Fibroblast of mammary gland (primary cell): ENCODE measurements around the gene MCUR1.
"Not testable (repeated sequence)": the region's sequence is repeated elsewhere in the genome, so short reads cannot be mapped to it uniquely, and the experiment has no call there.

ENCODE experiments used
- DNase-seq: peaks from one replicate; pipeline ENCODE4 v3.0.0-alpha.2; 2010; ENCODE audit warnings: low read depth
- H3K4me3 ChIP-seq: 2 replicates; pipeline ENCODE4 v1.5.1; 2011; ENCODE audit warnings: low read depth, mild to moderate bottlenecking, low read length, moderate library complexity; ENCODE audit not compliant: control insufficient read depth
- CTCF ChIP-seq: conservative IDR thresholded peaks from 2 replicates; pipeline ENCODE4 v1.5.1; 2011; ENCODE audit warnings: low read depth, low read length, inconsistent platforms; ENCODE audit not compliant: control insufficient read depth, insufficient read depth

Gene MCUR1

GRCh38 chr6:13836170-13836569, 21.8 kb upstream of the MCUR1 start:
- H3K4me3 ChIP-seq = no peak overlapping the region
- TF ChIP-seq CTCF = no peak
- DNase-seq = no peak

GRCh38 chr6:13834790-13835189, 20.4 kb upstream of the MCUR1 start:
- no peak for DNase-seq
- TF ChIP-seq CTCF = no peak
- no peak overlapping the region for H3K4me3 ChIP-seq

- not testable (repeated sequence) for H3K4me3 ChIP-seq, DNase-seq
Measured at GRCh38 chr6:13834018-13834417, 19.7 kb upstream of the MCUR1 start.

GRCh38 chr6:13832778-13833177, 18.4 kb upstream of the MCUR1 start:
- no peak for TF ChIP-seq CTCF
- no peak for DNase-seq
- no peak overlapping the region for H3K4me3 ChIP-seq

- H3K4me3 ChIP-seq = no peak overlapping the region
- TF ChIP-seq CTCF = no peak
- no peak for DNase-seq
Measured at GRCh38 chr6:13831615-13832014, 17.3 kb upstream of the MCUR1 start.

GRCh38 chr6:13830803-13831202, 16.4 kb upstream of the MCUR1 start:
- no peak overlapping the region for H3K4me3 ChIP-seq
- DNase-seq = peak; percentile 25
- TF ChIP-seq CTCF = no peak

GRCh38 chr6:13829419-13829818, 15.1 kb upstream of the MCUR1 start:
- not testable (repeated sequence) for DNase-seq, H3K4me3 ChIP-seq

GRCh38 chr6:13828656-13829301, 14.4 kb upstream of the MCUR1 start:
- DNase-seq, H3K4me3 ChIP-seq: not testable (repeated sequence)
